Karpas-422 (cell line): ENCODE results near the gene FAM168B. TPM values are rescaled to one million over a fixed set of nuclear protein-coding genes. Genes with fewer than 3 reads are reported as not detected.
"Not testable (repeated sequence)": the region's sequence is repeated elsewhere in the genome, so short reads cannot be mapped to it uniquely, and the experiment has no call there.

Experiments used
- DNase-seq: peaks from one replicate; pipeline ENCODE4 v3.0.0-alpha.2; 2015
- H2AFZ ChIP-seq: fragments of 200-600 bp; sonication (generic); 2 replicates; pipeline ENCODE4 v1.6.1; 2014; ENCODE audit warnings: antibody characterized with exemption, low read length, mixed read lengths
- H3K27ac ChIP-seq: fragments of 200-600 bp; sonication (generic); 2 replicates; pipeline ENCODE4 v1.5.1; 2014; ENCODE audit warnings: mild to moderate bottlenecking, low read length, moderate library complexity
- H3K27me3 ChIP-seq: fragments of 200-600 bp; sonication (generic); 2 replicates; pipeline ENCODE4 v1.6.1; 2014; ENCODE audit warnings: low read length, mixed read lengths
- H3K36me3 ChIP-seq: fragments of 200-600 bp; sonication (generic); 2 replicates; pipeline ENCODE4 v1.6.1; 2014; ENCODE audit warnings: low read length, mixed read lengths; ENCODE audit not compliant: insufficient read depth
- H3K4me1 ChIP-seq: fragments of 200-600 bp; sonication (generic); 2 replicates; pipeline ENCODE4 v1.6.1; 2014; ENCODE audit warnings: mild to moderate bottlenecking, low read length, mixed read lengths
- H3K4me2 ChIP-seq: fragments of 200-600 bp; sonication (generic); 2 replicates; pipeline ENCODE4 v1.6.1; 2014; ENCODE audit warnings: low read length, low read depth, mild to moderate bottlenecking; ENCODE audit not compliant: poor library complexity, severe bottlenecking
- H3K4me3 ChIP-seq: fragments of 200-600 bp; sonication (generic); 2 replicates; pipeline ENCODE4 v1.5.1; 2014; ENCODE audit warnings: mild to moderate bottlenecking, antibody characterized with exemption, low read length, mixed read lengths
- H3K79me2 ChIP-seq: fragments of 200-600 bp; sonication (generic); 2 replicates; pipeline ENCODE4 v1.6.1; 2014; ENCODE audit warnings: mild to moderate bottlenecking, low read length, mixed read lengths
- H3K9ac ChIP-seq: fragments of 200-600 bp; sonication (generic); 2 replicates; pipeline ENCODE4 v1.6.0; 2014; ENCODE audit warnings: low read length
- H3K9me2 ChIP-seq: fragments of 200-600 bp; sonication (generic), shearing (Covaris generic); replicated peaks from 2 replicates; pipeline ENCODE4 v1.6.0; 2014; ENCODE audit warnings: mild to moderate bottlenecking, low read length, moderate library complexity; ENCODE audit not compliant: insufficient read depth
- H3K9me3 ChIP-seq: fragments of 300-700, 200-600 bp; sonication (generic); 2 replicates; pipeline ENCODE4 v1.6.1; 2014; ENCODE audit warnings: low read length, mixed read lengths
- H4K20me1 ChIP-seq: fragments of 200-600 bp; sonication (generic); 2 replicates; pipeline ENCODE4 v1.6.1; 2014; ENCODE audit warnings: mild to moderate bottlenecking, antibody characterized with exemption, low read length, low read depth; ENCODE audit not compliant: insufficient read depth
- total RNA-seq: library from RNA; depleted of rRNA; stranded (reverse); fragments of >200 nt; shearing (Covaris generic); gene quantifications from 2 replicates; pipeline ENCODE4 v1.2.3, GENCODE V29; 2014; ENCODE audit warnings: low replicate concordance

The FAM168B gene
- total RNA-seq, 1 experiment from 2014 or later, result 43.2 TPM

DNA sequence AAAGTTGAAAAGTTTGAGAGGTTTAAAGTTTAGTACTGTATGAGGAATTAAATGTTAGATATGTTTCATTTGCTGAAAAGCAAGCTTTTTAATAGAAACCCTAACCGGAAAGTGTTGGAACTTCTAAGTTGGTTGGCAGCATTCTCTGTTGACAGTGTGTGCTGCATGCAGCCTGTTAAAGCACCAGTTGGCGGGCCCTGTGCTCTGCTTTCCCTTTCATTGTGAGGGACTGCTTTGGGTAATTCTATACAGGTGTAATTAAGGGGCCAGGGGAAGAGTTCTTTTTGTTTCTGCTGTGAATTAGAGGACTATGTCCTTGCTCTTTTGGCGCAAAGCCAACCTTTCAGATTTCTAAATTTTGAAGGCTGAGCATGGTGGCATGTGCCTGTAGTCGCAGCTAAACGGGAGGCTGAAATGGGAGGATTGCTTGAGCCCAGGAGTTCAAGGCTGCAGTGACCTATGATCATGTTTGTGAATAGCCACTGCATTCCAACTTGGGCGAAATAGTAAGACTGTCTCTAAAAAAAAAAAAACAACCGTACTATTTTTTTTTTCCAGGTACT, 32.0 kb upstream of the FAM168B start:
- Histone ChIP-seq H3K4me1 (no peaks in the 10 kb centered on the region), H3K4me3 (no peak overlapping the region), H3K9me3 (no peaks in the 10 kb centered on the region), H3K27me3 (no peaks in the 10 kb centered on the region), H3K27ac (no peak overlapping the region), H3K36me3 (peaks cover 32% of the 10 kb centered on the region), H3K9ac (no peak overlapping the region), H3K4me2 (no peak overlapping the region), H4K20me1 (peaks cover 10% of the 10 kb centered on the region; the same call in 1 of the 2 replicates), H3K9me2 (no peaks in the 10 kb centered on the region), H3K79me2 (peaks cover 49% of the 10 kb centered on the region), H2AFZ (no peak overlapping the region)
- no peak for DNase-seq

GRCh38 chr2:131123192-131123591, 29.9 kb upstream of the FAM168B start:
- Histone ChIP-seq H3K4me1 (no peaks in the 10 kb centered on the region), H3K79me2 (peaks cover 63% of the 10 kb centered on the region), H4K20me1 (peaks cover 15% of the 10 kb centered on the region; the same call in 1 of the 2 replicates)

GRCh38 chr2:131122496-131122895, 29.2 kb upstream of the FAM168B start:
- no peak for DNase-seq
- no peak overlapping the region for H3K9ac ChIP-seq
- no peaks in the 10 kb centered on the region for H3K27me3 ChIP-seq
- H3K4me3 ChIP-seq, result no peak overlapping the region
- H3K79me2 ChIP-seq, result peaks cover 67% of the 10 kb centered on the region
- peaks cover 10% of the 10 kb centered on the region for H3K36me3 ChIP-seq
- H3K4me1 ChIP-seq, result no peaks in the 10 kb centered on the region
- H2AFZ ChIP-seq, result no peak overlapping the region
- no peak overlapping the region for H3K27ac ChIP-seq
- H4K20me1 ChIP-seq, result peaks cover 15% of the 10 kb centered on the region; the same call in 1 of the 2 replicates
- no peaks in the 10 kb centered on the region for H3K9me2 ChIP-seq
- H3K9me3 ChIP-seq, result no peaks in the 10 kb centered on the region
- no peak overlapping the region for H3K4me2 ChIP-seq

More at GRCh38 chr2:131123192-131123591, 29.9 kb upstream of the FAM168B start:
- no peaks in the 10 kb centered on the region for H3K27me3 ChIP-seq
- H3K36me3 ChIP-seq, result peaks cover 15% of the 10 kb centered on the region
- no peak for DNase-seq
- H3K4me3 ChIP-seq, result no peak overlapping the region
- H3K4me2 ChIP-seq, result no peak overlapping the region
- no peaks in the 10 kb centered on the region for H3K9me3 ChIP-seq
- H2AFZ ChIP-seq, result no peak overlapping the region
- H3K9ac ChIP-seq, result no peak overlapping the region
- no peak overlapping the region for H3K27ac ChIP-seq
- H3K9me2 ChIP-seq, result no peaks in the 10 kb centered on the region

DNA sequence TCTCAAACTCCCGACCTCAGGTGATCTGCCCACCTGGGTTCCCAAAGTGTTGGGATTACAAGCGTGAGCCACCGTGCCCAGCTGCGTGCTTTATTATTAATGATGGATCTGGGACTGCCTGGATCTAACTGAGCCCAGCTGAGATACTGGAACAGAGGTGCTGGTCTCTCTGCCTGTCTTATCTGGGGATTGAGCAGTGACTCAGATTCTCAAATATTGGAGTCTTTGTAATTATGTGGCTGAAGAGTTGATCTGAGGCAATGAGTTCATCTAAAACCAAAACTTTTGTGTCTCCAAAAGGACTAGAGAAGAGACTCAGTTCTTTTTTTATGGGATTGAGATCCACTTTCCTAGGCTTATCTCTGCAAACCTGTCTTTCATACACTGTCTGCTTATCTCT, 28.2 kb upstream of the FAM168B start:
- no peak overlapping the region for H3K27ac ChIP-seq
- H3K4me2 ChIP-seq, result no peak overlapping the region
- H4K20me1 ChIP-seq, result peaks cover 15% of the 10 kb centered on the region; the same call in 1 of the 2 replicates
- no peaks in the 10 kb centered on the region for H3K4me1 ChIP-seq
- H3K79me2 ChIP-seq, result peaks cover 74% of the 10 kb centered on the region
- H3K9me2 ChIP-seq, result no peaks in the 10 kb centered on the region
- no peaks in the 10 kb centered on the region for H3K9me3 ChIP-seq
- peaks cover under 1% of the 10 kb centered on the region; the same call in 1 of the 2 replicates for H3K36me3 ChIP-seq
- H3K9ac ChIP-seq, result no peak overlapping the region
- H3K27me3 ChIP-seq, result no peaks in the 10 kb centered on the region
- no peak overlapping the region for H3K4me3 ChIP-seq
- no peak for DNase-seq
- no peak overlapping the region for H2AFZ ChIP-seq

DNA sequence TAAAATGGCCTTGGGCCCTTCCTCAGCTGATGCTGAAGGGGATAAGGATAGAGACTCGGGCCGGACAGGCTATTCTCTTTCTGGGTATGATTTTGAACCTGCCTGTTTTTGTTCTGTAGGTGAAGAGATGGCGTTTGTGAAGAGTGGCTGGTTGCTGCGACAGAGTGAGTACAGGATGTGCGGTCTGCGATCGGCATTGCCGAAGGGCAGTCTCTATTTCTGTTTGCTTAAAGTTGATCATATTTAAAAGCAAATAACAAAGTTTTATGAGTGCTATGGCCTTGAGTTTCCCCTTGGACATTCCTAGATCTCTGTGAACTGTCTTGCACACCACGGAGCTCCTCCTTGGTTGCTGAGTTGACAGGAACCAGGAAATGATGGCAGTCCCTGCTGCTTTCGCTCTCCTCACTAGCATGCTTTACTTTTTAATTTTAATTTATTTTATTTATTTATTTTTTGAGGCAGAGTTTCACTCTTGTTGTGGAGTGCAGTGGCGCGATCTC, 27.6 kb upstream of the FAM168B start:
- no peak overlapping the region for H3K9ac ChIP-seq
- H4K20me1 ChIP-seq, result peaks cover 15% of the 10 kb centered on the region; the same call in 1 of the 2 replicates
- H3K9me2 ChIP-seq, result no peaks in the 10 kb centered on the region
- peaks cover 80% of the 10 kb centered on the region for H3K79me2 ChIP-seq
- H3K9me3 ChIP-seq, result no peaks in the 10 kb centered on the region
- no peak overlapping the region for H3K4me3 ChIP-seq
- no peak overlapping the region for H3K4me2 ChIP-seq
- no peak overlapping the region for H3K27ac ChIP-seq
- H2AFZ ChIP-seq, result no peak overlapping the region
- no peak for DNase-seq
- H3K4me1 ChIP-seq, result no peaks in the 10 kb centered on the region
- no peaks in the 10 kb centered on the region for H3K27me3 ChIP-seq
- peaks cover 7% of the 10 kb centered on the region for H3K36me3 ChIP-seq

DNA sequence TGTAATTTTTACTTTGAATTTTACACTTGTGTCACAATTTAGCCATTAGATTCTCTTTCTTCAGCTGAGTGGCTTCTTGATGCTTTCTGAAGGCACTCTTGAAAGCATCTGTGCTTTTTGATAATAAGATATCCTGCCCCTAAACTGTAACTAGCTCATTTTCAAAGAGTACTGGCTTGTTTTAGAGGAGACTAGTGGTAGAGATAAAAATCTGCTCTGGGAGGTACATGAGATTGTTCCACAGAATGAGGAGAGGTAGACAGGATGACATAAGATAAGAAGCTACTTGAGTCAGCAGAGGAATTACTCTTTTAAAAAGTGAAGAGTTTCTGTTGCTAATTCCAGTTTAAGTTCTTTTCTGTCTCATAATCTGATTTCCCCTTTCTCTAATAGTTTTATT, 22.5 kb upstream of the FAM168B start:
- no peak overlapping the region for H3K27ac ChIP-seq
- no peak for DNase-seq
- no peaks in the 10 kb centered on the region for H3K4me1 ChIP-seq
- no peak overlapping the region for H3K9ac ChIP-seq
- H3K9me3 ChIP-seq, result no peaks in the 10 kb centered on the region
- peaks cover 97% of the 10 kb centered on the region for H3K79me2 ChIP-seq
- no peaks in the 10 kb centered on the region for H3K9me2 ChIP-seq
- H3K4me3 ChIP-seq, result no peak overlapping the region
- H3K27me3 ChIP-seq, result no peaks in the 10 kb centered on the region
- no peak overlapping the region for H3K4me2 ChIP-seq
- H2AFZ ChIP-seq, result no peak overlapping the region
- H4K20me1 ChIP-seq, result peaks cover 10% of the 10 kb centered on the region; the same call in 1 of the 2 replicates
- peaks cover 35% of the 10 kb centered on the region for H3K36me3 ChIP-seq

DNA sequence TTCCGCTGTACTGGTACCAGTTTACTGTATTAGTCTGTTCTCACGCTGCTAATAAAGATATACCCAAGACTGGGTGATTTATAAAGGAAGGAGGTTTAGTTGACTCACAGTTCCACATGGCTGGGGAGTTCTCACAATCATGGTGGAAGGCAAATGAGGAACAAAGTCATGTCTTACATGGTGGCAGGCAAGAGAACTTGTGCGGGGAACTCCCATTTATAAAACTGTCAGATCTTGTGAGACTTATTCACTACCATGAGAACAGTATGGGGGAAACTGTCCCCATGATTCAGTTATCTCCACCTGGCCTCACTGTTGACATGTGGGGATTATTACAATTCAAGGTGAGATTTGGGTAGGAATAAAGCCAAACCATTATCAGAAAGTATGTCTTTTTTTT, 21.7 kb upstream of the FAM168B start:
- H3K9me3 ChIP-seq, DNase-seq, H3K9ac ChIP-seq, H3K27ac ChIP-seq, H3K4me1 ChIP-seq, H3K4me2 ChIP-seq, H2AFZ ChIP-seq, H4K20me1 ChIP-seq, H3K9me2 ChIP-seq, H3K4me3 ChIP-seq, H3K27me3 ChIP-seq: not testable (repeated sequence)
- peaks cover 97% of the 10 kb centered on the region for H3K79me2 ChIP-seq
- H3K36me3 ChIP-seq, result peaks cover 41% of the 10 kb centered on the region

- Histone ChIP-seq H3K36me3 (peaks cover 43% of the 10 kb centered on the region), H3K4me3 (no peak overlapping the region), H3K9me3 (no peaks in the 10 kb centered on the region), H3K4me2 (no peak overlapping the region), H3K9ac (no peak overlapping the region), H3K27me3 (no peaks in the 10 kb centered on the region), H3K27ac (no peak overlapping the region), H3K9me2 (no peaks in the 10 kb centered on the region), H2AFZ (no peak overlapping the region), H4K20me1 (peaks cover 5% of the 10 kb centered on the region; the same call in 1 of the 2 replicates), H3K79me2 (peaks cover 98% of the 10 kb centered on the region), H3K4me1 (no peaks in the 10 kb centered on the region)
- DNase-seq, result no peak
Observed at GRCh38 chr2:131113566-131114227, 20.4 kb upstream of the FAM168B start.
